Measurements from ENCODE around the gene FHIP2A. TPM values are rescaled to one million over a fixed set of nuclear protein-coding genes. Genes with fewer than 3 reads are reported as not detected.
"Not testable (repeated sequence)": the region's sequence is repeated elsewhere in the genome, so short reads cannot be mapped to it uniquely, and the experiment has no call there.

FHIP2A gene
- total RNA-seq, 2 experiments from 2014 or later: 26.4 to 29.7 TPM

- no peak overlapping the region for H3K4me3 Mint-ChIP-seq
Measured at GRCh38 chr10:114824391-114824790, 2.8 kb downstream of the FHIP2A start.

DNA sequence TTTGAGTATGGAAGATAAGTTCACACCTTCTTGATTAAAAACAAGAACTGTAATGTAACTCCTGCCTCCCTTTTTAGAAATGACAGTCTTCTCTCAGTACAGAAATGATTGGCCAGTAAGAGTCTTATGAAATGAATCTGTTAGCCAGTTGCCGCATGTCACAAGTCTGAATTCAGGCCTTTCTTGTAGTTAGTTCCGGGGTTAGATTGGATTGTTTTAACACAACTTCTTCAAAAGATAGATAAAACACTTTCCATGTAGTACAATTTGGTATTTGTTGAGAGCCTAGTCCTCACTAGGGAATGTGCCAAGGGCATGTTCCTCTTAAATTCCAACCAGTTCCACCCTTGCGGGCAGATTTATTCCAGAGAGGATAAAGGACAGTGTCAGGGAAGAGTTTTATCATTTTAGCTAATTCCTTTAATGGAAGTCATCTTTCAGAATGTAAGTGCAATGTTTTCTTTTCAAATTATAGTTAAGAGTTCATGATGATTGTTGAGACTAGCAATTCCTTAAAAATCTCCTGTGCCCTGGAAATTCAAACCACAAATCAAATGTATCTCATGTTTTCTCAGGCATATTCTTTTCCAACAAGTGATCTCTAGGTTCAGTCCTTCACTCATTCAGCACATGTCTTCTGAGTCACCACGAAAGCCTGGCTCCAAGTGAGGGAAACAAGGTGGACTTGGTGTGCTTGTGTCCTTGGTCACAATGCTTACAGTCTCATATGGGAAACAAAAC lies 4.1 kb downstream of the FHIP2A start:
- Mint-ChIP-seq H3K4me1 (peaks cover 15% of the 10 kb centered on the region), H3K27me3 (no peaks in the 10 kb centered on the region), H3K4me3 (no peak overlapping the region), H3K9me3 (no peaks in the 10 kb centered on the region), H3K27ac (no peak overlapping the region), H3K36me3 (peaks cover 13% of the 10 kb centered on the region)
- POLR2A ChIA-PET: no interaction called here
- ATAC-seq (ENCODE audit: low read depth) (no peak), DNase-seq (no peak)

More at GRCh38 chr10:114824391-114824790, 2.8 kb downstream of the FHIP2A start:
- POLR2A ChIA-PET: no interaction called here
- Mint-ChIP-seq H3K36me3 (peaks cover 13% of the 10 kb centered on the region), H3K27ac (no peak overlapping the region), H3K9me3 (no peaks in the 10 kb centered on the region), H3K27me3 (peaks cover 8% of the 10 kb centered on the region), H3K4me1 (peaks cover 15% of the 10 kb centered on the region)
- DNase-seq (no peak), ATAC-seq (ENCODE audit: low read depth) (no peak)

GRCh38 chr10:114829160-114829909 lies 7.8 kb downstream of the FHIP2A start:
- Mint-ChIP-seq H3K9me3 (no peaks in the 10 kb centered on the region), H3K36me3 (peaks cover 17% of the 10 kb centered on the region), H3K27me3 (no peaks in the 10 kb centered on the region), H3K4me3 (no peak overlapping the region), H3K4me1 (peaks cover 11% of the 10 kb centered on the region), H3K27ac (no peak overlapping the region)
- no peak for DNase-seq
- ATAC-seq (ENCODE audit: low read depth): no peak
- POLR2A ChIA-PET: no interaction called here

DNA sequence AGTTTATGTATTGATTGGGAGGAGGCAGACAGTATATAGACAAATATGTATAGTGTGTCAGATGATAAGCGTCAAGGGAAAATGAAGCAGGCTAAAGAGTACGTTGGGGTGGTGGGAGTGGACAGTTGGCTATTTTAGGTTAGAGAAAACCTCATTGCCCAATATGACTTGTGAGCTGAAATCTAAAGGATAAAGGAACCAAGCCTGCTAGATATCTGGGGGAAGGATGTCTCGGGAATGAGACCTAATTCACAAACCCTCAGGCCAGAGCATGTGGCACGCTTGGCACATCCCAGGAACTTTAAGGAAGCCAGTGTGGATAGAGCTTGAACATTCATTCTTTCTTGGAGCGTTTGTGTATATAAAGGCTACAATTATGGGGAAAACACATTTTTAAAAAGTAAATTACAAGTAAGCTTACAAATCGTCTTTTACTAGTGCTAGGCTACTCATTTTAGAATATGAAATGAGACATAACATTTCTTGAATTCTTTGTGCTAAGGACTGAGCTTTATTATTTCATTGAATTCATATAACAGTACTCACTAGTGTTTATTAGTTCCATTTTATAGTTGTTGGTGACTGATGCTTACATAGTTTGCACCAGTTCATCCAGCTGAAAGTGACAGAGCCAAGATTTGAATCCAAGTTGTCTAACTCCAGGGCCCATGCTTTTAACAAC lies 9.7 kb downstream of the FHIP2A start:
- ATAC-seq (ENCODE audit: low read depth): no peak
- no peaks in the 10 kb centered on the region for H3K9me3 Mint-ChIP-seq
- H3K4me3 Mint-ChIP-seq: no peak overlapping the region
- H3K27me3 Mint-ChIP-seq: no peaks in the 10 kb centered on the region
- POLR2A ChIA-PET: no interaction called here
- no peak for DNase-seq
- peaks cover 3% of the 10 kb centered on the region for H3K4me1 Mint-ChIP-seq
- peaks cover 9% of the 10 kb centered on the region for H3K36me3 Mint-ChIP-seq
- H3K27ac Mint-ChIP-seq: no peak overlapping the region

- DNase-seq (no peak), ATAC-seq (ENCODE audit: low read depth) (no peak)
- POLR2A ChIA-PET: interaction anchor here (1.3 kb wide), 1 partner anchor 15 kb away, joined by 3 read pairs; no protein-coding TSS in a partner anchor
- Mint-ChIP-seq H3K36me3 (peaks cover 23% of the 10 kb centered on the region), H3K4me1 (no peaks in the 10 kb centered on the region), H3K4me3 (no peak overlapping the region), H3K9me3 (no peaks in the 10 kb centered on the region), H3K27ac (no peak overlapping the region), H3K27me3 (no peaks in the 10 kb centered on the region)
Measured at GRCh38 chr10:114837690-114838089, 16.1 kb downstream of the FHIP2A start.

GRCh38 chr10:114839901-114840300 lies 18.3 kb downstream of the FHIP2A start:
- no peak for ATAC-seq (ENCODE audit: low read depth)
- Mint-ChIP-seq H3K9me3 (no peaks in the 10 kb centered on the region), H3K27ac (no peak overlapping the region), H3K36me3 (peaks cover 27% of the 10 kb centered on the region), H3K27me3 (no peaks in the 10 kb centered on the region), H3K4me1 (no peaks in the 10 kb centered on the region), H3K4me3 (no peak overlapping the region)
- DNase-seq: no peak
- POLR2A ChIA-PET: no interaction called here

- H3K4me1 Mint-ChIP-seq: peaks cover 1% of the 10 kb centered on the region
- H3K36me3 Mint-ChIP-seq: peaks cover 38% of the 10 kb centered on the region
- DNase-seq (no peak), ATAC-seq (ENCODE audit: low read depth) (no peak)
- H3K27me3 Mint-ChIP-seq: no peaks in the 10 kb centered on the region
- H3K27ac Mint-ChIP-seq: no peak overlapping the region
- H3K4me3 Mint-ChIP-seq: no peak overlapping the region
- POLR2A ChIA-PET: no interaction called here
- H3K9me3 Mint-ChIP-seq: no peaks in the 10 kb centered on the region
Measured at GRCh38 chr10:114845978-114846693, 24.6 kb downstream of the FHIP2A start.

- H3K27me3 Mint-ChIP-seq; DNase-seq; H3K27ac Mint-ChIP-seq; H3K9me3 Mint-ChIP-seq; POLR2A ChIA-PET; H3K4me3 Mint-ChIP-seq; H3K4me1 Mint-ChIP-seq; ATAC-seq (ENCODE audit: low read depth): not testable (repeated sequence)
- H3K36me3 Mint-ChIP-seq: peaks cover 41% of the 10 kb centered on the region
Measured at GRCh38 chr10:114847517-114847916, 25.9 kb downstream of the FHIP2A start.

- H3K9me3 Mint-ChIP-seq: no peaks in the 10 kb centered on the region
- H3K27me3 Mint-ChIP-seq: no peaks in the 10 kb centered on the region
- no peak for DNase-seq
- H3K4me1 Mint-ChIP-seq: peaks cover 1% of the 10 kb centered on the region
- peaks cover 37% of the 10 kb centered on the region for H3K36me3 Mint-ChIP-seq
- POLR2A ChIA-PET: no interaction called here
- ATAC-seq (ENCODE audit: low read depth): no peak
- H3K4me3 Mint-ChIP-seq: no peak overlapping the region
- no peak overlapping the region for H3K27ac Mint-ChIP-seq
Measured at GRCh38 chr10:114849674-114850073, 28.1 kb downstream of the FHIP2A start.

GRCh38 chr10:114850126-114850525 lies 28.5 kb downstream of the FHIP2A start:
- POLR2A ChIA-PET: no interaction called here
- Mint-ChIP-seq H3K4me3 (no peak overlapping the region), H3K9me3 (no peaks in the 10 kb centered on the region), H3K4me1 (peaks cover 1% of the 10 kb centered on the region), H3K36me3 (peaks cover 35% of the 10 kb centered on the region), H3K27ac (no peak overlapping the region), H3K27me3 (no peaks in the 10 kb centered on the region)
- no peak for ATAC-seq (ENCODE audit: low read depth)
- no peak for DNase-seq

- Mint-ChIP-seq H3K36me3 (peaks cover 34% of the 10 kb centered on the region), H3K27ac (no peak overlapping the region), H3K9me3 (no peaks in the 10 kb centered on the region), H3K27me3 (no peaks in the 10 kb centered on the region), H3K4me3 (no peak overlapping the region), H3K4me1 (peaks cover 1% of the 10 kb centered on the region)
- DNase-seq: no peak
- ATAC-seq (ENCODE audit: low read depth): no peak
- POLR2A ChIA-PET: no interaction called here
Measured at GRCh38 chr10:114851336-114851735, 29.8 kb downstream of the FHIP2A start.

GRCh38 chr10:114852197-114852596 lies 30.6 kb downstream of the FHIP2A start:
- DNase-seq: no peak
- H3K4me3 Mint-ChIP-seq: no peak overlapping the region
- no peak overlapping the region for H3K27ac Mint-ChIP-seq
- POLR2A ChIA-PET: no interaction called here
- no peak for ATAC-seq (ENCODE audit: low read depth)
- H3K4me1 Mint-ChIP-seq: peaks cover 1% of the 10 kb centered on the region
- no peaks in the 10 kb centered on the region for H3K27me3 Mint-ChIP-seq
- H3K9me3 Mint-ChIP-seq: no peaks in the 10 kb centered on the region
- H3K36me3 Mint-ChIP-seq: peaks cover 33% of the 10 kb centered on the region

- ATAC-seq (ENCODE audit: low read depth) (no peak), DNase-seq (no peak)
- Mint-ChIP-seq H3K27me3 (no peaks in the 10 kb centered on the region), H3K4me1 (no peaks in the 10 kb centered on the region), H3K36me3 (peaks cover 21% of the 10 kb centered on the region), H3K27ac (no peak overlapping the region), H3K9me3 (no peaks in the 10 kb centered on the region), H3K4me3 (no peak overlapping the region)
- POLR2A ChIA-PET: no interaction called here
Measured at GRCh38 chr10:114854906-114855305, 33.3 kb downstream of the FHIP2A start.
